ENCODE results near the gene GAS6. TPM values are rescaled to one million over a fixed set of nuclear protein-coding genes. Genes with fewer than 3 reads are reported as not detected.
"Not testable (repeated sequence)": the region's sequence is repeated elsewhere in the genome, so short reads cannot be mapped to it uniquely, and the experiment has no call there.

The GAS6 gene
- total RNA-seq, 1 donor from 2014 or later, result 215 TPM

DNA sequence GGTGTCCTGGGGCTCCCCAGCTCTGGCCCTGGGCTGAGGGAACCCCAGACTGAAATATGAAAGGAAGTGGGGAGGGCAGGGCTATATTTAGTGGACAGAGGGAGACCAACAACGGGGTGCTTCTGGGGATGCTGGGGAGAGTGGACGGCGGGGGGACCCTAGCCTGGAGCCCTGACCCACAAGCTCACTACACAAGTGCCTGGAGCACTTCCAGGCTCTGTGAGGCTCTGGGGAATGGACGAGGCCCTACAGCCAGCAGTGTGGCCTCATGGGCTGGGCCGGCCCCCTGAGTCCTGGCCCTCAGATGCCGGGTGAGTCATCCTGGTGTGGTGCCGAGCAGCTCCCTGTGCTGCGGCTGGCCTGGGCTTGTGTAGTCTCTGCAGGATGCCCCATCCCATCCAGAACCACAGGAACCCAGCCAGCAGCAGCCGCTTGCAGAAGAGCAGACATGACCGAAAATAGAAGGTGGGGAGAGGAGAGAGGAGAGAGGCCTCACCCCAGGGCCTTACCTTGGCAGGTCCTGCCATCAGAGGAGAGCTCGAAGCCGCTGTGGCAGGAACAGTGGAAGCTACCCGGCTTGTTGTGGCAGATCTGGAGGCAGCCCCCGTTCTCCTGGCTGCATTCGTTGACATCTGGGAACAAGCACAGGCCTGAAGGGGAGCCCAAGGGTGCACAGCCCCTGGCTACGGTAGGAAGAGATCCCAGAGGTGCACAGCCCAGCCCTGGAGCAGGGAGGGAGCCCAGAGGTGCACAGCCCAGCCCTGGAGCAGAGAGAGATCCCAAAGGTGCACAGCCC, 26.1 kb downstream of the GAS6 start:
- Histone ChIP-seq H3K36me3 (peaks cover 0 to 29% of the 10 kb centered on the region in 2 donors), H3K4me3 (peak overlapping the region; percentile 9 to 40), H3K27me3 (no peaks in the 10 kb centered on the region), H3K9me3 (no peaks in the 10 kb centered on the region), H3K4me1 (peaks cover 72% of the 10 kb centered on the region), H3K27ac (peak overlapping the region; percentile 91)
- intact Hi-C loops (cut with DNase I), result no loop called here
- no peak for TF ChIP-seq POLR2A (IDR thresholded peaks at IDR 0.05)
- peak; percentile 79 to 87 for TF ChIP-seq POLR2AphosphoS5 (IDR thresholded peaks at IDR 0.05; ENCODE audit: insufficient read depth in 1 of 2, low read depth in 1 of 2)
- DNase-seq (ENCODE audit: extremely low spot score in 2 of 2), result peak in 1 of 2 donors; percentile 98

DNA sequence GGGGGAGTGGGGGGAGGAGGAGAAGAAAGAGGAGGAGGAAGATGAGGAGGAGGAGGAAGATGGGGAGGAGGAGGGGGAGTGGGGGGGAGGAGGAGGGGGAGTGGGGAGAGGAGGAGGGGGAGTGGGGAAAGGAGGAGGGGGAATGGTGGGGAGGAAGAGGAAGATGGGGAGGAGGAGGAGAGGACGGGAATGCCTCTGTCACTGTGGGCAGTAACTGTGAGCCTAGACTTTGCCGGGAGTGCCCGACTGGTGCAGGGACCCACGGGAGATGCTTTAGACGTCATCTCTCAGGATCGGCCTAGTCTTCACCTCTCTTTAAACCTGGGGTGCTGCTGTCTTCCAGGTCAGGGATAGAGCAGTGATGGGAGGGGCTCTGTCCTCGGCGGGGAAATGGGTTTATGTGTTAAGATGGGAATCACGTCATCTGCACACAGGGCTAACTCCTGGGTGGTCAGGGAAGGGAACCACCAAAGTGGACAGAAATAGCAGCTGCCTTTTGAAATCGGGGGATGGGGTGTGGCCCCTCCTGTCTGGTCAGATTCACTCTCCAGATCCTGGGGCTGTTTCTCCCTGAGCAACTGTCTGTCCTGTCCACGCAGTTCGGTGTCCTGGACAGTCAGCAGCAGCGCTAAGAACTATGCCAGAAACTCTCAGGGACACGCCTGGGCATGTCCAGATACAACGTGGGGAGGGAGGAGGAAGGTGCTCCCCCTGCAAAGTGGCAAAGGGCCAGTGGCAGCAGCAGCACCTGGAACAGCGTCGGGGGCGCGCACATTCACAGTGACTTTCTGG, 26.9 kb downstream of the GAS6 start:
- no peak for DNase-seq (ENCODE audit: extremely low spot score in 2 of 2)
- Histone ChIP-seq H3K4me1 (peaks cover 64% of the 10 kb centered on the region), H3K27ac (peak overlapping the region; percentile 91), H3K9me3 (no peaks in the 10 kb centered on the region), H3K36me3 (peaks cover 0 to 31% of the 10 kb centered on the region in 2 donors), H3K27me3 (no peaks in the 10 kb centered on the region), H3K4me3 (no peak overlapping the region)
- TF ChIP-seq, protein P1, sequence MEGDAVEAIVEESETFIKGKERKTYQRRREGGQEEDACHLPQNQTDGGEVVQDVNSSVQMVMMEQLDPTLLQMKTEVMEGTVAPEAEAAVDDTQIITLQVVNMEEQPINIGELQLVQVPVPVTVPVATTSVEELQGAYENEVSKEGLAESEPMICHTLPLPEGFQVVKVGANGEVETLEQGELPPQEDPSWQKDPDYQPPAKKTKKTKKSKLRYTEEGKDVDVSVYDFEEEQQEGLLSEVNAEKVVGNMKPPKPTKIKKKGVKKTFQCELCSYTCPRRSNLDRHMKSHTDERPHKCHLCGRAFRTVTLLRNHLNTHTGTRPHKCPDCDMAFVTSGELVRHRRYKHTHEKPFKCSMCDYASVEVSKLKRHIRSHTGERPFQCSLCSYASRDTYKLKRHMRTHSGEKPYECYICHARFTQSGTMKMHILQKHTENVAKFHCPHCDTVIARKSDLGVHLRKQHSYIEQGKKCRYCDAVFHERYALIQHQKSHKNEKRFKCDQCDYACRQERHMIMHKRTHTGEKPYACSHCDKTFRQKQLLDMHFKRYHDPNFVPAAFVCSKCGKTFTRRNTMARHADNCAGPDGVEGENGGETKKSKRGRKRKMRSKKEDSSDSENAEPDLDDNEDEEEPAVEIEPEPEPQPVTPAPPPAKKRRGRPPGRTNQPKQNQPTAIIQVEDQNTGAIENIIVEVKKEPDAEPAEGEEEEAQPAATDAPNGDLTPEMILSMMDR (IDR thresholded peaks at IDR 0.05), result no peak
- no peak for TF ChIP-seq POLR2A (IDR thresholded peaks at IDR 0.05)
- TF ChIP-seq POLR2AphosphoS5 (IDR thresholded peaks at IDR 0.05; ENCODE audit: insufficient read depth in 1 of 2, low read depth in 1 of 2), result peak in 1 of 2 donors; percentile 11
- intact Hi-C loops (cut with DNase I), result no loop called here

DNA sequence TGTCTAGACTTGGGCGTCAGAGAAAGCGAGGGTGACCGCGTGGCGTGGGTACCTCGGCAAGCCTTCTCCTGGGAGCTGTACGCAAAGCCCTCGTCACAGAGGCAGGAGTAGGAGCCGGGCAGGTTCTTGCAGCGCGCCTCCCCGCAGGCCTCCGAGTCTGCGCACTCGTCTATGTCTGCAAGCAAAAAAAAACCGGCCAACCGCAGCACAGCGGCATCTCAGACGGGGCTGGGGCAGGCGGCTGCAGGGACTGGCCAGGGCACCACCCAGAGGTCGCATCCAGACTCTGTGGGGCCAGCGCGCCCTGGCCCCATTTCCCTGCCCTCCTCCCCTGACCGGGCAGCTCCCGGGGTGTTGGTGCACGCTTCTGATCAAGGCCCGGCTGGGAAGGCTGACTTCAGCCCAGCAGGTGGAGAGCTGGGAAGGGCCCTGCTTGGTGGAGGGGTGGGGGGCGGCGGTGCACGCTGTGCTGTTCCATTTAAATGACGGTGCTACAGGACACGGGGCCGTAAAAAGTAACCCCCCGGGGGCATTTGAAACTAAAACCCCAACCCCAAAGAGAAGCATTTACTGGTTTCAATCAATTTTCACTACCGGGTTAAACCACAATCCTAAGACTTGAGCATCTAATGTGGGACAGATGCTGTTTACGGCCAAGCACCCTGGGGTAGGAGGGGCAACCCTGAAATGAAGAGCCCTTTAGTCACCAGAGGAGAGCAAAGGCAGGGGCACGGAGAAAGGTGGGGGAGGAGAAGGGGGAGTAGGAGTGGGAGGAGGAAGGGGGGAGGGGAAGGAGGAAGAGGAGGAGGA, 28.2 kb downstream of the GAS6 start:
- Histone ChIP-seq H3K27me3 (no peaks in the 10 kb centered on the region), H3K9me3 (no peaks in the 10 kb centered on the region), H3K27ac (peak overlapping the region; percentile 78), H3K4me3 (no peak overlapping the region), H3K36me3 (peaks cover 0 to 32% of the 10 kb centered on the region in 2 donors), H3K4me1 (peaks cover 53% of the 10 kb centered on the region)
- intact Hi-C loops (cut with DNase I), result no loop called here
- no peak for DNase-seq (ENCODE audit: extremely low spot score in 2 of 2)
- TF ChIP-seq, protein P1 (IDR thresholded peaks at IDR 0.05), result no peak
- TF ChIP-seq POLR2AphosphoS5 (IDR thresholded peaks at IDR 0.05; ENCODE audit: insufficient read depth in 1 of 2, low read depth in 1 of 2), result peak in 1 of 2 donors; percentile 33

DNA sequence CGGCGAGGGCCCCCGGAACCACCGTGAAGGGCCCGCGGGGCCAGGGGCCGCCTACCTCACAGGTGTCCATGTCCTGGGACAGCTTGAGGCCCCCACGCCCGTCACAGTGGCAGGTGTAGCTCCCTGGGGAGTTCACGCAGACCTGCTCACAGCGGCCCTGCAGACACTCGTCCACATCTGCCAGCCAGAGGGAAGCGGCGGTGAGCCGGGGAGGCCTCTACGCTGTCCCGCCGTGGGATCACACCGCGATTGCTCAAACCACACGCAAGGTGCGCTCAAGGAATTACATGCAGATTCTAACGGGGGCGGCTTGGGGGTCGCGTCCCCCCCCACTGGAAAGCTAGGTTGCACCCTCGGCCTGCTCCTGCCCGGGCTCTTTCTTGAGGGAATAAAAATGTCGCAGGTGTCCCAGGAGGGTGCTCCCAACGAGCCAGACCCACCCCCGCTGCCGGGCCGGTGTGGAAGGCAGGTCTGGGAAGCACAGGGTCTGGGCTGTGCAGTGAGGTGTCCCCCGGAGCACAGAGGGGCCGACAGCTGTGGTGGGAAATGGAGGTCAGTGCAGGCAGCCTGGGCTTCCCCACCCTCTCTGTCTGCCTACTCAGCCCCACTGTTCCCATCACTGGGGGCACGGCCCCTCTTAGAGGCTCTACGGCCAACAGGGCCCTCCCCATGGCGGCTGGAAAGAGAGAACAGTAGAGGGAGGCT, 29.2 kb downstream of the GAS6 start:
- Histone ChIP-seq H3K4me1 (peaks cover 43% of the 10 kb centered on the region), H3K27ac (peak overlapping the region; percentile 78), H3K36me3 (peaks cover 0 to 32% of the 10 kb centered on the region in 2 donors), H3K4me3 (no peak overlapping the region), H3K9me3 (no peaks in the 10 kb centered on the region), H3K27me3 (no peaks in the 10 kb centered on the region)
- intact Hi-C loops (cut with DNase I), result no loop called here
- TF ChIP-seq, protein P1 (IDR thresholded peaks at IDR 0.05), result no peak
- TF ChIP-seq POLR2A (IDR thresholded peaks at IDR 0.05) (no peak), POLR2AphosphoS5 (IDR thresholded peaks at IDR 0.05; ENCODE audit: insufficient read depth in 1 of 2, low read depth in 1 of 2) (no peak)
- no peak for DNase-seq (ENCODE audit: extremely low spot score in 2 of 2)

DNA sequence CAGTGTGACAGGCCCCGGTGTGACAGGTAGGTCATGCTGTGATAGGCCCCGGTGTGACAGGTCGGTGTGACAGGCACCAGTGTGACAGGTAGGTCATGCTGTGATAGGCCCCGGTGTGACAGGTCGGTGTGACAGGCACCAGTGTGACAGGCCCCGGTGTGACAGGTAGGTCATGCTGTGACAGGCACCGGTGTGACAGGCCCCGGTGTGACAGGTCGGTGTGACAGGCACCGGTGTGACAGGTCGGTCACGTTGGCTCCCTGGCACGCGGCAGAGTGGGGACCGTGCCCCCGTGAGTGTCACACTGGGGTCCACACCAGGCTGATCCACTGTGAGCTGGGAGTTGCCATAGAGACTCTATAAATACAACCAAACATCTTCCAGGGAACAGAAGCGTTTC, 29.9 kb downstream of the GAS6 start:
- H3K9me3 ChIP-seq; DNase-seq (ENCODE audit: extremely low spot score in 2 of 2); H3K4me3 ChIP-seq; H3K27ac ChIP-seq; intact Hi-C loops (cut with DNase I); H3K27me3 ChIP-seq: not testable (repeated sequence)
- Histone ChIP-seq H3K4me1 (peaks cover 37% of the 10 kb centered on the region), H3K36me3 (peaks cover 0 to 32% of the 10 kb centered on the region in 2 donors)
